HG03196 (cell line): ENCODE results near the gene ABAT.

Source experiments
- ATAC-seq: cut with Tn5 transposase; IDR thresholded peaks from one replicate; pipeline ENCODE4 v1.9.1; 2021; ENCODE audit not compliant: unreplicated experiment

ABAT gene

DNA sequence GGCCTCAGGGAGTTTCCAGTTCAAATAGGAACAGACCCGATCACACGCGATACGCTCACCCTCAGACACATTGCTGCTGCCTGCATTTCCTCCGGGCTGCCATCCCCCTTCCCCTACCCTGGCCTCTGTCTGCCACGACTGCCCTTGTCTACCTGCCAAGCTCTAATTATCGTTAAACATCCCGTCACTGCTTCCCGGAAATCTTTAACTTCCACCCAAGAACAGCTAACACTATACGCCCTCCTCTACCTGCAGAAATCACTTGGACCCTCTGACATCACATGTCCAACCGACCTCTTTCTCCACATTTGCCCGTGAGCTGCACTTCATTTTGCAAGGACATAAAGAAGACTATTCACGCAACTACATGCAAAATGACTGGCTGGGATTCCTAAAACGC, 40.4 kb downstream of the ABAT start:
- ATAC-seq = no peak

DNA sequence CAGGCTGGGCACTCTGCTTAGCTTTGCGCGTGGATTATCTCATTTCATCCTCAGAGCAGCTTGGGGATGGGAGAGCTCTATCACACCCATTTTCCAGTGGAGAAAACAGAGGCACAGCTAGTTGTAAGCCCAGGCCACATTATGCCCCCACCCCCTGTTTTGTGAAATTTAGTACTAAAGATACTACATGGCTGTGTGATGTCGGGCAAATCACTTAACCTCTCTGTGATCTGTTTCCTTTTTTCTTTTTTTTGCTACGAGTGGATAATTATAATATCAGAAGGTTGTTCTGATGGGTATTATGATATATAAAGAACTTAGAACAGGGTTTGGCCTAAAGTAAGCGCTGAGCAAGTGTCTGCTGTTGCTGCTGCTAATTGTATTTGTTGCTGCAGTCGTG, 41.6 kb downstream of the ABAT start:
- no peak for ATAC-seq

DNA sequence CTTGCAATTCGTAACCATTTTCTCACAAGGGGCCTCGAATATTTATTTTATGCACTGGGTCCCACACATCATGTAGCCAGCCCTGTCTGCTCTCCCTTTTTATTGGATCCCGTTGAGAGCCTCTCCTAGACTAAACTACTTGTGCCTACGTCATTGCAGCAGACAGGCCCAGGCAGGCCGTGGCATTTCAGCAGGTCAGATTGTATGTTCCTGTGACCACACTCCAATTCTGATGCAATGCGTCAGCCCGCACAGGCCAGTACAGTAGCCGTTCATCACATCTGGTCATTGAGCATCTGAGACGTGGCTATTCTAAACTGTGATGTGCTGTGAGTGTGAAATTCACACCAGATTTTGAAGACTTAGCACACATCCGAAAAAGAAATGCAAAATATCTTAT, 42.2 kb downstream of the ABAT start:
- no peak for ATAC-seq

DNA sequence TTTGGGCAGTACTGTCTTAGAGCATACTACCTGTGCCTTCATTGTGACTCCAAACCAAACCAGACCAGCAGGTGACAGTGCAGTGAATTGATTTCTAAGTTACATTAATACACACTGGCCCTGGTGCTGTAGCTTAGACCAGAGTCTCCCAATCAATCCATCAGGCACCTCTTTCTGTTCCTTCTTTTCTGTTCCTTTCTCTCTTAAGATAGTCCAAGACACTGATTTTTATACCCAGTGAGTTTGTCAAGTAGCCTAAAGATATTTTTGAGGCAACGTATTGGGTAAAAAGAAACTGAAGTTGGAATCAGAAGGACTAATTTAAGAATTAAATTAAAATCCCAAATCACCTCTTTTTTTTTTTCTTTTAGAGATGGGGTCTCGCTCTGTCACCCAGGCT, 43.1 kb downstream of the ABAT start:
- ATAC-seq = no peak

DNA sequence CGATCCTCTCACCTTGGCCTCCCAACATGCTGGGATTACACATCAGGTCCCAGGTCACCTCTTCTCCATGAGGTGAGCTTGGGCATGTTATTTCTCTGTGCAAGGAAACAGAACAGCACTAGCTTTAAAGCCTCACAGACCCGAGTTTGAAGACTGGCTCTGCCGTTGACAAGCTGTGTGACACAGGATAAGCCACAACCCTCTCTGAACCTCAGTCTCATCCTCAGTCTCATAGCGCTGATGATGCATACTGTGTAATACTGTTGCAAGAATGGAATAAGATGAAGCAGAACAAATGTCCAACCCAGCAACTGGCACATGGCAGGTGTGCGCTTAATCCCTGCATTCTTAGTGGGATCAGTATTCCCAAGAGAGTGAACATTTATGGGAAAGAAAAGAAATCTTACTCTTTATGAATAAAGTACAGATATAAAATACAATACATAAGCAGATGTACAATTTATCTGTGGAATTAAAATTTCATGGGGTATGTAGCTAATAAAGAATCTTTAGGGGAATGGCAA, 43.5 kb downstream of the ABAT start:
- ATAC-seq = no peak

DNA sequence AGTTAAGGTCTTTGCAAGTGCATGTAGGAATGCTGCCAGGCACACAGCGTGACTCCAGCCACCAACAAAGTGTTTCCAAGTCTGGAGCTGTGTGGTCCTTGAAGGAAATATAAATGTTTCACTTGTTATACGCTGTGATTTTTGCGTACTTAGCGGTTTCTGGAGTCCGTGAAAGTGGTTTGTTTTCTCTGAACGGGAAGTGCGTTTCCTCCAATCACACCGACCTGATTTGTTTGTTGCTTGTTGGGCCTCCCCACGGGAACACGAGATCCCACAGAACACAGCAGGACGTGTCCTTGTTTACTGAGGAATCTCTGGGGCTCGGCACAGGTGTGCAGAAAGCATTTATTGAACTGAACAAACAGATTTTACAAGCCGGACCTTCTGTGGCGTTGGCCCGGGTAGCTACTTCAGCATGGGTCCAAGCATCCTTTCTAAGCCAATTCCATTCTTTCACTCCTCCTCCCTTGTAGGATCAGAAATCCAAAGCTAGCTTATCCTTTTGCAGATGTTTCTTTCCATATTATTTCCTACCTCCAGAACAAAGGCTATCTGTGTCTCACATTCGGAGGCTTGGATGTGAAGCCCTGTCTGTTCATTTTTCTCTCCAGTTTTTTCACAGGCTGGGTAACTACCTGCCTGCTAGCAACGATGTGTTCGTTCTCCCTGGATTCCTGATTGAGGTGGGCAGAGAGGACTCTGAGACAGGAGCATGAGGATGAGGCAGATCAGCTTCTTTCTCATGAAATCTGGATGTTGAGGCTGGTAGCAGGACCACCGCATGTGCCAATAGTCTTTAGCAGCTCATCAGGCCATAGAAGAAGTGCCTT, 44.6 kb downstream of the ABAT start:
- no peak for ATAC-seq

DNA sequence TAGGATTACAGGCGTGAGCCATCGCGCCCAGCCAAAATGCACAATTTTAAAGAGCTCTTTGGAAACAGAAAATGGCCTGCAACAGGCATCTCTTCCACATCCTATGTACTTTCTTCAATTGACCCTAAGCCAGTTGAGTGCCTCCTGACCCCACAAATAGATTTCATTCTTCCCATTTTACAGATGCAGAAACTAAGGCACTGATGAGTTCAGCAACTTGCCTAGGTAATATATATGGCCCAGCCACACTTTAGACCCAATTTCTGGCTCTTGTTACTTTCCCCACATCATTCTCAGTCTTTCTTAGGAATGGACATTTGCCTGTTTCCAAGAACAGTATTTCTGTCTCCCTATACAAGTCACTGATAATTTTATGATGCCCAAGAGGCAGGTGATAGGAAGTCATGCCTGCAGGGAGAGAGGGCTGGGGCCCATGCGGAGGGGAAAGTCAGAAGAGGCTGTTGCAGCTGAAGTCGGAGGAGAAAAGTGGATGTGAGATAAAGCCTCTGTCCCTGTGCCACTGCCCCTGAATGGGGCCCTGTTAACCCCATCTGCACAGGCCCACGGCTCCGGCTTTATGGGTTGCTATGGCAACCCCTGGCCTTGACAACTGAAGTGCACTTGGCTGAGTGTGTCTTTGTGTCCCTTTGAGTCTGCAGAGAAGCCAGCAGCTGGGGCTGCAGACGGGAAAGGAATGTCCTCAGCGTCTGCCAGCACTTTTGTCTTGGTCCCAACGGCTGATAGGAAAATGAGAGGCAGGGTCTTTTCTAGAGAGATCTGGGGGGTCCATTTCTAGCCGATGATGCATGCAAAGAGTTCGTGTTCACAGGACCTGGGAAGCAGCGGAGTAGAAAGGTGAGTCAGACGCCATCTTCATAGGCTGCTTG, 45.9 kb downstream of the ABAT start:
- ATAC-seq = no peak

DNA sequence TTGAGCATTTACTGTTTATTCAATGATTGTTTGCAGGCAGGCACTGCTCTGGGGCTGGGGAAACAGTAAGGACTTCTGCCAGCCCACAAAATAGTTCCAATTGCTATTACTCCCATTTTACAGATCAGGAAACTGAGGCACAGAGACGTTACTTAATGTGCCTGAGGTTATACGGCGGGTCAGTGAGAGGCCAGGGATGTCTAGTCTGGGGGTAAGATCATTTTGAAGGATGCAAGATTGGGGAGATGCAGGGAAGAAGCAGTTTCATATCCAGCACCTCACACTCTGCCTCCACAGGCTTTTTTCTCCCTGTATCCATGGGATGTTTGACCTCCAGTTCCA, 46.5 kb downstream of the ABAT start:
- no peak for ATAC-seq

DNA sequence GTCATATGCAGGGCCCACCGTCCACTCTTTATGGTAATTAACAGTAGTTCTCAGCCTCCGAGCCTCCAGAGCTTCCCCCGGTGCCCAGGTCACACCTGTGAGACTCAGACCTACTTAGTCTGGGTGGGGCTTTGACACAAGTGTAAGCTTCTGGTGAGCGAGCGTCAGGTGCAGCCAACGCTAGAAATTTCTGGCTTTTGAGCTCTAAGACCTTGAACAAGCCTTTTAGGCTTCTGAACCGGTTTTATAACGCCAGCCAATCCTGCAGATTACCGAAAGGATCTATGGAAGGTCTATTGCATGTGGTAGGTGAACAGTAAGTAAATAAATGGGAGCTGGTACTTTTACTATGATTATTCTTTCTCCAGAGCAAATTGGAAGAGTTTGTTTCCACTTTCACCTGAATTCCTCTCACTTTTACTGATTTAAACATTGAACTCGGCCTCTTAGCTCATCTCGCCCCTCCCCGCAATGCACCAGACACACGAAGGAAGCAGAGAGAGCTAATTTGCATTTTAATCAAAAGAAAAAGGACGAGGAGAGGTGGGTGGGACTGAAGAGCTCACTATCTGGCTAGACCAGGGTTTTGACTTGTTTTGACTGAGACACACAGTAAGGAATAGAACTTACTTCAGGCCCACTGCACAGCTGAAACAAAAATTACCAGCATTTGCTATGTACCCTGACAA, 47.1 kb downstream of the ABAT start:
- no peak for ATAC-seq

DNA sequence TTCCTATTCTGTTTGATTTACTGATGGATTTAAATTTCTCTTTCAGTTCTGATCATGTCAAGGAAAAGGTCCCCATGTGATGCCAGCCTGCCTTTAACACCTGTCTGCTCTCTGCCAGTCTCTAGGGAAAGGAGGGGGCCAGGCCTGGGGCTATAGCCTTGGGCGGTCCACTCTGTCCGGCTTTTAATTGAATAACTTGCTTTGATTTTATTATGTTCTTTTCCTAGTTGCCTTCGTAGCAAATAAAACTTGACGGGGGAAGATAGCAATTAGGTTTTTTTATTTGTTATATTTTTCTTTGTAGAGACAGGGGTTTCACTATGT, 47.6 kb downstream of the ABAT start:
- no peak for ATAC-seq

DNA sequence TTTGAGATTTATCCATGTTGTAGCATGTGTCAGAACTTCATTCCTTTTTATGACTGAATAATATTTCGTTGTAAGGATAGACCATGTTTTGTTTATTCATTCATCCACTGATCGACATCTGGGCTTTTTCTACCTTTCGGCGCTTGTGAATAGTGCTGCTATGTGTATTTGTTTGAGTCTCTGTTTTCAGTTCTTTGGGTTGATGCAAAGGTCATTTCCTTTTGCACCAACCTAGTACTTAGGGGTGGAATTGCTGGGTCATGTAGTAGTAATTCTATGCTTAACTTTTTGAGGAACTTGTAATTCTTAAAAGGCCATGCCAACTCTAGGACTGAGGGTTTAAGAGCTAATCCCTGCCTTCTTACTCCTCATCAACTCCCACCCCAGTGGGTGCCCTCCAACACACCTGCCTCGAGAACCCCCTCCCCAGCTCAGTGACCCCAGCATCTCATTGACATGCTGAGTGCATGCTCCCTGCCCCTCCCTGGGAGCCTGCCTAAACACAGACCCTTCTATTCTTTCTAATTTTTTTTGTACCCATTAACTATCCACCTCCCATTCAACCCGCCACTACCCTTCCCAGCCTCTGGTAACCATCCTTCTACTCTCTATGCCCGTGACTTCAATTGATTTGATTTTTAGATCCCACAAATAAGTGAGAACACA, 51.2 kb downstream of the ABAT start:
- no peak for ATAC-seq

DNA sequence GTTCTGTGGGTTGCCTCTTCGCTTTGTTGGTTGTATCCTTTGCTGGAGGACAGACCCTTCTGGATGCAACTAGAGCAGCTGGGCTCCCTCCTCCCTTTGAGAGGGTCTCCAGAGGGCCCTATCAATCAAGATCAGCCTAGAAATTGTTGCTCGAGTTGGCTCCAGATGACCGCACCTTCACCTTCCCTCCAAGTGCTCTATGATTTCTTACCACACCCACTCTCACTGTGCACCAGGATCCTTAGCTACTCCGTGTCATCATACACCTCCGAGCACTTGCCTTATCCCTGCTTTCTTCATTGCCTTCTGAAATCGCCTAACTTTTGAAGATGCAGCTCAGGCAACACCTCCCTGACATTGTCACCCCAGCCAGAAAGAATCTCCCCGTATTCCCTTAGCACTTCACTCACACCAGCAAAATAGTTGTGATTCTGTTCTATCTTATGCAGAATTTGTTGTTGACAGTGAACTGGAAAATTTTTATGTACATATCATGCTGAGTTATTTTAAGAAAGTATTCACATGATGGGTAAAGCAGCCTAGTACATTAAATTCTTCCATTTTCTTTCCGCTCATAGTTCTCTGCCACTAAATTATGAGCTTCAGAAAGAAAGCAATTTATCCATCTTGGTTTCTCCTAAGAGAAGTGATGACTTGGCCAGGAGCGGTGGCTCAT, 52.9 kb downstream of the ABAT start:
- no peak for ATAC-seq

DNA sequence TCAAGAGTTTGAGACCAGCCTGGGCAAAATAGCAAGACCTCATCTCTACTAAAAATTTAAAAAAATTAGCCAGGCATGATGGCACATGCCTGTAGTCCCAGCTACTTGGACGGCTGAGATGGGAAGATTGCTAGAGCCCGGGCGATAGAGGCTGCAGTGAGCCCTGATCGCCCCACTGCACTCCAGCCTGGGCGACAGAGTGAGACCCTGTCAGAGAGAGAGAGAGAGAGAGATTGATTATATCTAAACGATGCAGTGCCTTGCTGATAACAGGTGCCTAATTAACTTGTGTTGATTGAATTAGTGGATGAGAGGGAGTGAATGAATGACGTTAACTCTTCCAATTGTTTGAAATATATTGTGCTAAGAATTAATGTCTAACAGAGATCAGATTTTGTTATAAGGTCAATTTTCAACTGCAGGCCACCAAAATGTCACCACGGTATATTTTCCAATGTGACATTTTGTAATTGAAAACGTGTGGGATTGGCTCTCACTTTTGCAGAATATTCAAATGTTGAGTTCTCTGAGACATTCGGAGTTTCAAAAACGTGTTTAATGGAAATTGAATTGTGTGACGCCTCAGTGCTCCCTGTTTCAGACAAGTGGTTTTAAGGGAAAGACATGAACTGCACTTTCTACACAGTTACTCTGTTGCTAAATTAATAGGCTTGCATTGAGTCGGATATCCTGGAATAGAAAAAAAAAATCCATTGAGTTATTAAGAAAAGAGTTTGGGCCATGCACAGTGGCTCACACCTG, 53.6 kb downstream of the ABAT start:
- no peak for ATAC-seq

DNA sequence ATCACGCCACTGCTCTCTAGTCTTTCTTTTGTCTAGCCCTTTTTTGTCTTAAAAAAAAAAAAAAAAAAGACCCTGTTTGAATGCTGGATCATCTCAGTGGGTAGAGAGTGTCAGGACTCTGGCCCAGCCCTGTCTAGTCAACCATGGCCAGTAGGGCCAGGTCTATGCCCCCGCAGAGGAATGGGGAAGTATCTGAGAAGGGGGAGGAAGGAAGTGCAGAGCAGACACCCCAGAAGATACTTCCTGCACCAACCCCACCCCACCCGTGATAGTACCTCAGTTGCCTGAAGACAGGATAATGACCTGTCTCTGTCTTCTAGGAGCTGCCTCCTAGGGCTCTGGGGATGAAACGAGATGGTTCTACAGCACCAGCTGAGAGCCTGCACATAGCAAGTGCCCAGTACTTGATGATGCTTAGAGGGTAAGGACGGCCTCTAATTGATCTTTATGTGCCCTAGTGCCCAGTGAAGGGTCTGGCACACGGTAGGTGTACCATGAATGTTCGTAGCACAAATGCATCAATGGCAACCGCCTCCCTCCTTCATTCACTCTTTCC, 55.4 kb downstream of the ABAT start:
- no peak for ATAC-seq

DNA sequence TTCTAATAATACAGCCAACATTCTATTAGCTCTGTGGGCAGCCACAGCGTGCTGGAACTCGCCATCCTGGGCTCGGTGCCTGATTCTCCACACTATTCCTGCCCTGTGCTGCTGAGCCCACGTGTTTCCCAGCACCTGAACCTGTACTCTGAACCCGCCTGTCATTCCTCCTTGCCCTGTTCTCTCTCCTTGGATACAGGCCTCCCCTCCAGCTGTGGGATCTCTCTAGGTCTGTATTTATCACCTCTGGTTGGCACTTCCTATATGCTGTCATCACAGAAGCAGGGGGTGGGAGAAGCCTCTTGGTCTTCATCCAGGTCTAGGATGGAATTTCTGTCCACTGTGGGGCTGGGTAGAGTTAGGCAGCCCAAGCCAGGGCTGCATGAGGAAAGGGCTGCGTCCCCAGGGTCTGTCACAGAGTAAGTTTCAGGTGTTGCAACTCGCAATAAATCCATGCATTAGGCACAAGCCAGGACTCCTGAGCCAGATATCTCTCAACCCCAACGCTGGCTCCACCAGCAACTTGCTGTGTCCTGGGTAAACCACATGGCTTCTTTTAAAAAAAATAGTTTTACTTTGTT, 56.0 kb downstream of the ABAT start:
- no peak for ATAC-seq

DNA sequence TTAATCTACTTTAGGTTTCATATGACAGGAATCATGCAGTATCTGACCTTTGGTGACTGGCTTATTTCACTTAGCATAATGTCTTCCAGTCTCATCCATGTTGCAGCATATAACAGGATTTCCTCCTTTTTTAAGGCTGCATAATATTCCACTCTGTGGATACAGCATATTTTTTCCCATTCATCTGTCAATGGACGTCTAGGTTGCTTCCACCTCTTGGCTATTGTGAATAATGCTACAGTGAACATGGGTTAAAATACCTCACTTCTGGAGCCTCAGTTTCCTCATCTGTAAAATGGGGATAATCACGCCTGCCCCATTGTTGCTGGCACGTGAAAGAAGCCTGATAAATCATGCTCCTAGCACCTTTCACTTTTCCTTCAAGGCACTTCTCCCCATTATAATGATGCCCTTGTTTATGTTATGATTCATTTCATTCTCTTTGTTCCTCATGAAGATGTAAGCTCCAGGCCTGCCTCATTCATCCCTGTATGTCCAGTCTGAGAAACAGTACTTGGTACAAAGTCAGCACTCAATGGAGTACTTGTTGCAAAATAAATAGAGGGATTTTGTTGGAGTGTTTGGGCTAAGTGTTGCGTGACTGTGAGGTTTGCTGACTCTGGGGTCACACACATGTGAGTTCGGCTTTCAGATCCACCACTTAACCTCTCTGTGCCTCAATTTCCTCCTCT, 59.6 kb downstream of the ABAT start:
- ATAC-seq = no peak

DNA sequence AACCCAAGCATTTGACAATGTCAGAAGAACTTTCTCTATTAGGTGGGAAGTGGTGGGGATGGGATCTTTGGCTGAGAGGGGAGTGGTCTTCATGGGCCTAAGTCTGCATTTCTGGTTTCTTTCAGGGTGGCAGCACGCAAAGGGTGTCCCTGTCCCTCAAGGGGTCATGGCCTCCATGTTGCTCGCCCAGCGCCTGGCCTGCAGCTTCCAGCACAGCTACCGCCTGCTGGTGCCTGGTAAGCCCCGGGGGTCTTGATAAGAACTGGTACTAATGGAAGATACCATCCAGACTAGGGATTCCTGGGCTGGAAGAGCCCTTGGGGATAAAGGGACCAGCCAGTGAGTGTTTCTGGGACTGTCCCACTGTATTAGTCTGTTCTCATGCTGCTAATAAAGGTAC, 61.2 kb downstream of the ABAT start:
- ATAC-seq = no peak

DNA sequence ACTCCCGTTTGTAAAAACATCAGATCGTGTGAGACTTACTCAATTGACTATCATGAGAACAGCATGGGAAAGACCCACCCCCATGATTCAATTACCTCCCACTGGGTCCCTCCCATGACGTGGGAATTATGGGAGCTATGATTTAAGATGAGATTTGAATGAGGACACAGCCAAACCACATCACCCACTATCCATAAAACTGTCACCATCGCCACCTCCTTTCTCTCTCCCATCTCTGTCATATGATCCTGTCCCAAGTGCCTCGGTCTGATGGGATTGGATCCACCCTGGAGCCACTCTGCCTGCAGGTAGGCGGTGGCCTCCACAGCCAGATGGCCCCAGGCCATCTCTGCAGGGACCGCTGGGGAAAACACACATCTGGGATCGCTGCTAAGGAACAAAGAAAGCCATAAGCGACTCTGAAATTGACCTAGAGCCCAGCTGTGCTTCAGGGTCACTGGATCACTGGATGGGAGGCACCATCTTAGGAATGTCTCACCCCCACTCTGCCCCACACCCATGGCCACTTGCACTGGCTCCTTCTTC, 61.8 kb downstream of the ABAT start:
- no peak for ATAC-seq
